ENCODE results near the gene ZNF839.

Gene ZNF839

DNA sequence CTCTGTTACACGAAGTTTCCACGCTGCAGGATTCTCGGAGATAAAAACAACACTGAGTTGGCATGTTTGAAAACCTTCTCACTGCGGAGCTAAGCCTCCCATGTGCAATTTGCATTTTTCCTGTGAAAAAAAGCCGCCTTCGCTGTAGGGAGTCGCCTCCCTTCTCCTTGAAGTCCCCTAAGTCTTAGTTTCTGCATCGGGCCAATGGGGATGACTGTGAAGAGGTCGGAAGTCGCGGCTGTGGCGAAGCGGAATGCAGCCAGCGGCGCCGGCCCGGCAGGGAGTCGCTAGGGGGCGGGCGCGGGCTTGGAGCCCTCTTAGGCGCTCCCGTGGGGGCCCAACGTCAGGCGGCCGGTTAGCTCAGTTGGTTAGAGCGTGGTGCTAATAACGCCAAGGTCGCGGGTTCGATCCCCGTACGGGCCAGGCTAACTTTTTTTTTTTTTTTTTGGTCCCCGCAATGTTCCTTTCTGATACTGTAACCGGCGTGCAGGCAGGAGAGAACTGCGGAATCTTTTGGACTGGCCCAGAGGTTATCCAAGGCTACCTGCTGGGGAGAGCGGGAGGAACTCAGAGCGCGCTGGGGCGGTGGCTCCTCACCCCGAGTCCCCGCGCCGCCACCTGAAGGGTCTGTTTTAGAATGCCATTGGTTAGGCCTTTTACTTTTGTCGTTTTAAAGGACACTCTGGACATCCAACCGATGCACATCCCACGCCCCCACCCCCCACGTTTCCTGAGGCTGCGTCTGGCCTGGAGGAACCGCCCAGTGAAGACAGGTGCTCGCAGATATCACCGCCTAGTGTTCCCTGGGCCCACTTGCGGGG is 2.6 kb upstream of the ZNF839 start:
- no peak for TF ChIP-seq SIN3A (IDR thresholded peaks at IDR 0.05; ENCODE audit: borderline replicate concordance, insufficient read depth, low read length)
- no peak for TF ChIP-seq FOXP2 (optimal IDR thresholded peaks at IDR 0.05; ENCODE audit: borderline replicate concordance, extremely low read depth, extremely low read length, insufficient read depth)
- TF ChIP-seq POLR2AphosphoS5 (IDR thresholded peaks at IDR 0.05; ENCODE audit: low read depth, low read length), result no peak

GRCh38 chr14:102317564-102318248 is 1.8 kb upstream of the ZNF839 start:
- no peak for TF ChIP-seq POLR2AphosphoS5 (IDR thresholded peaks at IDR 0.05; ENCODE audit: low read depth, low read length)
- no peak for TF ChIP-seq TAF1 (IDR thresholded peaks at IDR 0.05; ENCODE audit: borderline replicate concordance, insufficient read depth, low read length)
- no peak for TF ChIP-seq REST (IDR thresholded peaks at IDR 0.05; ENCODE audit: insufficient read depth in 1 of 2, low read depth in 2 of 2, low read length in 2 of 2)
- no peak for TF ChIP-seq SIN3A (IDR thresholded peaks at IDR 0.05; ENCODE audit: borderline replicate concordance, insufficient read depth, low read length)
- no peak for TF ChIP-seq FOXP2 (optimal IDR thresholded peaks at IDR 0.05; ENCODE audit: borderline replicate concordance, extremely low read depth, extremely low read length, insufficient read depth)

- no peak for TF ChIP-seq POLR2AphosphoS5 (IDR thresholded peaks at IDR 0.05; ENCODE audit: low read depth, low read length)
- TF ChIP-seq REST (IDR thresholded peaks at IDR 0.05; ENCODE audit: insufficient read depth in 1 of 2, low read depth in 2 of 2, low read length in 2 of 2), result no peak
- TF ChIP-seq SIN3A (IDR thresholded peaks at IDR 0.05; ENCODE audit: borderline replicate concordance, insufficient read depth, low read length), result no peak
- TF ChIP-seq TAF1 (IDR thresholded peaks at IDR 0.05; ENCODE audit: borderline replicate concordance, insufficient read depth, low read length), result no peak
- TF ChIP-seq FOXP2 (optimal IDR thresholded peaks at IDR 0.05; ENCODE audit: borderline replicate concordance, extremely low read depth, extremely low read length, insufficient read depth), result no peak
These were observed 717 bp upstream of the ZNF839 start for GRCh38 chr14:102318781-102319276.

GRCh38 chr14:102320033-102320660 is 601 bp downstream of the ZNF839 start:
- no peak for TF ChIP-seq POLR2AphosphoS5 (IDR thresholded peaks at IDR 0.05; ENCODE audit: low read depth, low read length)
- TF ChIP-seq SIN3A (IDR thresholded peaks at IDR 0.05; ENCODE audit: borderline replicate concordance, insufficient read depth, low read length), result no peak
- no peak for TF ChIP-seq FOXP2 (optimal IDR thresholded peaks at IDR 0.05; ENCODE audit: borderline replicate concordance, extremely low read depth, extremely low read length, insufficient read depth)
- TF ChIP-seq REST (IDR thresholded peaks at IDR 0.05; ENCODE audit: insufficient read depth in 1 of 2, low read depth in 2 of 2, low read length in 2 of 2), result no peak
- TF ChIP-seq TAF1 (IDR thresholded peaks at IDR 0.05; ENCODE audit: borderline replicate concordance, insufficient read depth, low read length), result no peak

Measured in PFSK-1 (cell line).